ENCODE results near the gene TEX30. TPM values are rescaled to one million over a fixed set of nuclear protein-coding genes. Genes with fewer than 3 reads are reported as not detected.

Gene TEX30
- total and polyA plus RNA-seq, 2 of the 4 experiments (the other 2 are of a cell fraction): 8.1 to 10.4 TPM

GRCh38 chr13:102763741-102764140 lies 9.8 kb downstream of the TEX30 start:
- no peak overlapping the region for H2BK5ac ChIP-seq (ENCODE audit: low read depth, low read length, poor library complexity, severe bottlenecking)
- dilution Hi-C loops (cut with HindIII; ENCODE audit: low sequenced_read_pairs, unreplicated experiment): no loop called here
- H3K14ac ChIP-seq (replicated peaks; ENCODE audit: low read depth, low read length): no peak overlapping the region
- in situ Hi-C loops (cut with MboI; ENCODE audit: low sequenced_read_pairs): no loop called here
- no peak overlapping the region for H2BK120ac ChIP-seq (ENCODE audit: low read depth, low read length)
- H3K23ac ChIP-seq (ENCODE audit: low read depth, low read length): no peak overlapping the region
- no peaks in the 10 kb centered on the region for H3K27me3 ChIP-seq (ENCODE audit: control insufficient read depth, insufficient read depth, low read length)
- no peak overlapping the region for H4K91ac ChIP-seq (ENCODE audit: insufficient read depth, low read depth, low read length)
- no peak overlapping the region for H3K27ac ChIP-seq (ENCODE audit: insufficient read depth, low read length)
- H3K4me2 ChIP-seq (ENCODE audit: low read depth, low read length): no peak overlapping the region
- H2BK15ac ChIP-seq (ENCODE audit: low read depth, low read length): no peak overlapping the region
- no peaks in the 10 kb centered on the region for H3K9me1 ChIP-seq (ENCODE audit: insufficient read depth, low read length)
- no peaks in the 10 kb centered on the region for H4K20me1 ChIP-seq (ENCODE audit: insufficient read depth, low read length)
- no peak overlapping the region for H2AFZ ChIP-seq (replicated peaks; ENCODE audit: low read length, poor library complexity)
- H3K56ac ChIP-seq (ENCODE audit: extremely low read depth, insufficient read depth, low read length): no peak overlapping the region
- no peak overlapping the region for H3K4ac ChIP-seq (ENCODE audit: low read depth, low read length)
- no peaks in the 10 kb centered on the region for H3K79me1 ChIP-seq (ENCODE audit: low read depth in 1 of 2, low read length in 2 of 2)
- WGBS, 2 experiments (ENCODE audit: extremely low coverage in 2 of 2, insufficient read length in 1 of 2): 71% methylated on average over 1 of the region's 1 CpG; no CpG with 5 or more reads in 1 of the 2 experiments
- TF ChIP-seq, protein P1, sequence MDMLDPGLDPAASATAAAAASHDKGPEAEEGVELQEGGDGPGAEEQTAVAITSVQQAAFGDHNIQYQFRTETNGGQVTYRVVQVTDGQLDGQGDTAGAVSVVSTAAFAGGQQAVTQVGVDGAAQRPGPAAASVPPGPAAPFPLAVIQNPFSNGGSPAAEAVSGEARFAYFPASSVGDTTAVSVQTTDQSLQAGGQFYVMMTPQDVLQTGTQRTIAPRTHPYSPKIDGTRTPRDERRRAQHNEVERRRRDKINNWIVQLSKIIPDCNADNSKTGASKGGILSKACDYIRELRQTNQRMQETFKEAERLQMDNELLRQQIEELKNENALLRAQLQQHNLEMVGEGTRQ (IDR thresholded peaks at IDR 0.05; ENCODE audit: low read depth, low read length): no peak
- no peak overlapping the region for H2AK5ac ChIP-seq (ENCODE audit: low read depth, low read length)
- no TSS peak for BruUV-seq (replicated peaks)
- POLR2A ChIA-PET (ENCODE audit: unreplicated experiment): no interaction called here
- H3K9ac ChIP-seq (ENCODE audit: low read depth, low read length): no peak overlapping the region
- DNase-seq (no peak), ATAC-seq (ENCODE audit: low read depth) (no peak)
- intact Hi-C loops (cut with micrococcal nuclease): no loop called here
- CTCF ChIA-PET: no interaction called here
- 0 out of 2 replicates have a peak, but pooled peaks cover 3% of the 10 kb centered on the region for H3K36me3 ChIP-seq (ENCODE audit: control insufficient read depth, insufficient read depth, low read length)
- H4K5ac ChIP-seq (ENCODE audit: low read depth, low read length): no peak overlapping the region
- H2BK20ac ChIP-seq (ENCODE audit: low read depth, low read length): no peak overlapping the region
- no peak overlapping the region for H3K18ac ChIP-seq (ENCODE audit: low read depth, low read length)
- no peaks in the 10 kb centered on the region for H3K4me1 ChIP-seq (ENCODE audit: control insufficient read depth, insufficient read depth, low read length)
- no peak overlapping the region for H4K8ac ChIP-seq (ENCODE audit: low read depth in 2 of 2, low read length in 2 of 2)
- no peaks in the 10 kb centered on the region for H3K9me3 ChIP-seq (ENCODE audit: control insufficient read depth, insufficient read depth, low read length)
- H3K4me3 ChIP-seq (ENCODE audit: insufficient read depth, low read depth, low read length): no peak overlapping the region
- no peak overlapping the region for H2AK9ac ChIP-seq (replicated peaks; ENCODE audit: low read depth, low read length, poor library complexity)
